GM13976 (cell line): ENCODE measurements around the gene RAPGEF1.

ENCODE experiments used
- DNase-seq: peaks from one replicate; pipeline ENCODE4 v3.0.0; 2012; ENCODE audit warnings: low spot score
- CTCF ChIP-seq: IDR thresholded peaks from 2 replicates; pipeline ENCODE4 v1.5.1; 2012; ENCODE audit warnings: borderline replicate concordance, mild to moderate bottlenecking; ENCODE audit not compliant: insufficient read depth; ENCODE audit errors: extremely low read depth, missing control alignments, control extremely low read depth
- in situ Hi-C: fragments of 300-500 bp; cut with MboI; formaldehyde crosslinking; loops from one replicate; pipeline ENCODE4 v1.12.0; 2022; ENCODE audit warnings: low sequenced_read_pairs, mixed read lengths, inconsistent platforms; ENCODE audit not compliant: unreplicated experiment

The RAPGEF1 gene

GRCh38 chr9:131724683-131725082 lies 15.2 kb downstream of the RAPGEF1 start:
- DNase-seq, result no peak
- no peak for TF ChIP-seq CTCF
- in situ Hi-C loops, result no loop called here

- DNase-seq, result no peak
- in situ Hi-C loops, result no loop called here
- no peak for TF ChIP-seq CTCF
Observed at GRCh38 chr9:131723632-131724031, 16.2 kb downstream of the RAPGEF1 start.

GRCh38 chr9:131722255-131722654 lies 17.6 kb downstream of the RAPGEF1 start:
- DNase-seq, result no peak
- in situ Hi-C loops, result no loop called here
- no peak for TF ChIP-seq CTCF

- no peak for DNase-seq
- in situ Hi-C loops, result no loop called here
- TF ChIP-seq CTCF, result no peak
Observed at GRCh38 chr9:131721076-131721475, 18.8 kb downstream of the RAPGEF1 start.

- in situ Hi-C loops, result no loop called here
- DNase-seq, result no peak
Observed at GRCh38 chr9:131720330-131720729, 19.5 kb downstream of the RAPGEF1 start.

GRCh38 chr9:131719262-131719908 lies 20.5 kb downstream of the RAPGEF1 start:
- TF ChIP-seq CTCF, result no peak
- DNase-seq, result no peak
- in situ Hi-C loops, result no loop called here

More at GRCh38 chr9:131720330-131720729, 19.5 kb downstream of the RAPGEF1 start:
- no peak for TF ChIP-seq CTCF

GRCh38 chr9:131717719-131718460 lies 22.0 kb downstream of the RAPGEF1 start:
- no peak for TF ChIP-seq CTCF
- in situ Hi-C loops, result no loop called here
- DNase-seq, result no peak
